NK-92 (cell line): ENCODE data around the gene ADGRL3.
"Not testable (repeated sequence)": the region's sequence is repeated elsewhere in the genome, so short reads cannot be mapped to it uniquely, and the experiment has no call there.

Source experiments
- DNase-seq: peaks from one replicate; lab custom pipeline; 2025; ENCODE audit not compliant: unreplicated experiment; lab: John Stamatoyannopoulos, UW

ADGRL3 gene

GRCh38 chr4:61938250-61938846 is 738.2 kb downstream of the ADGRL3 start:
- DNase-seq, result no peak

- DNase-seq, result no peak
Measured at GRCh38 chr4:61950625-61951024, 750.5 kb downstream of the ADGRL3 start.

GRCh38 chr4:61953386-61953785 is 753.3 kb downstream of the ADGRL3 start:
- no peak for DNase-seq

- no peak for DNase-seq
Measured at GRCh38 chr4:61958591-61958990, 758.5 kb downstream of the ADGRL3 start.

- no peak for DNase-seq
Measured at GRCh38 chr4:61959087-61959486, 759.0 kb downstream of the ADGRL3 start.

- DNase-seq, result no peak
Measured at GRCh38 chr4:61984260-61984909, 784.3 kb downstream of the ADGRL3 start.

- DNase-seq, result no peak
Measured at GRCh38 chr4:61985426-61985825, 785.3 kb downstream of the ADGRL3 start.

GRCh38 chr4:61986929-61987328 is 786.8 kb downstream of the ADGRL3 start:
- DNase-seq, result not testable (repeated sequence)

GRCh38 chr4:61992351-61992750 is 792.2 kb downstream of the ADGRL3 start:
- DNase-seq, result no peak

GRCh38 chr4:61994036-61994435 is 793.9 kb downstream of the ADGRL3 start:
- DNase-seq, result no peak

- DNase-seq, result no peak
Measured at GRCh38 chr4:61995717-61996340, 795.7 kb downstream of the ADGRL3 start.

GRCh38 chr4:61996943-61997342 is 796.8 kb downstream of the ADGRL3 start:
- DNase-seq, result no peak

- no peak for DNase-seq
Measured at GRCh38 chr4:61997831-61998230, 797.7 kb downstream of the ADGRL3 start.

GRCh38 chr4:62003695-62004094 is 803.6 kb downstream of the ADGRL3 start:
- DNase-seq, result no peak

- no peak for DNase-seq
Measured at GRCh38 chr4:62004881-62005280, 804.8 kb downstream of the ADGRL3 start.

- DNase-seq, result no peak
Measured at GRCh38 chr4:62006108-62006507, 806.0 kb downstream of the ADGRL3 start.

- DNase-seq, result no peak
Measured at GRCh38 chr4:62015043-62015739, 815.1 kb downstream of the ADGRL3 start.

- DNase-seq, result no peak
Measured at GRCh38 chr4:62018537-62018936, 818.4 kb downstream of the ADGRL3 start.

- DNase-seq, result no peak
Measured at GRCh38 chr4:62023633-62024032, 823.5 kb downstream of the ADGRL3 start.

GRCh38 chr4:62028745-62029144 is 828.6 kb downstream of the ADGRL3 start:
- no peak for DNase-seq

GRCh38 chr4:62030958-62031357 is 830.8 kb downstream of the ADGRL3 start:
- no peak for DNase-seq

- DNase-seq, result no peak
Measured at GRCh38 chr4:62037571-62037970, 837.4 kb downstream of the ADGRL3 start.
